GM19468 (cell line): Measurements from ENCODE around the gene BOLA2B.
"Not testable (repeated sequence)": the region's sequence is repeated elsewhere in the genome, so short reads cannot be mapped to it uniquely, and the experiment has no call there.

Source experiments
- ATAC-seq: cut with Tn5 transposase; IDR thresholded peaks from one replicate; pipeline ENCODE4 v1.9.1; 2021; ENCODE audit warnings: mild to moderate bottlenecking, moderate library complexity, moderate number of reproducible peaks; ENCODE audit not compliant: unreplicated experiment; ENCODE audit errors: extremely low read depth

Gene BOLA2B

GRCh38 chr16:30184891-30185682 lies 8.4 kb downstream of the BOLA2B start:
- ATAC-seq = no peak

GRCh38 chr16:30184096-30184890 lies 9.2 kb downstream of the BOLA2B start:
- ATAC-seq = no peak

GRCh38 chr16:30183233-30184095 lies 10.0 kb downstream of the BOLA2B start, which contains the start of gene CORO1A:
Gene CORO1A (plus strand): TSS chr16:30183602. CDS start chr16:30185210, 1,608 bp downstream.
- ATAC-seq = no peak

GRCh38 chr16:30180741-30181140 lies 12.7 kb downstream of the BOLA2B start:
- no peak for ATAC-seq

- no peak for ATAC-seq
Observed at GRCh38 chr16:30179931-30180330, 13.5 kb downstream of the BOLA2B start.

DNA sequence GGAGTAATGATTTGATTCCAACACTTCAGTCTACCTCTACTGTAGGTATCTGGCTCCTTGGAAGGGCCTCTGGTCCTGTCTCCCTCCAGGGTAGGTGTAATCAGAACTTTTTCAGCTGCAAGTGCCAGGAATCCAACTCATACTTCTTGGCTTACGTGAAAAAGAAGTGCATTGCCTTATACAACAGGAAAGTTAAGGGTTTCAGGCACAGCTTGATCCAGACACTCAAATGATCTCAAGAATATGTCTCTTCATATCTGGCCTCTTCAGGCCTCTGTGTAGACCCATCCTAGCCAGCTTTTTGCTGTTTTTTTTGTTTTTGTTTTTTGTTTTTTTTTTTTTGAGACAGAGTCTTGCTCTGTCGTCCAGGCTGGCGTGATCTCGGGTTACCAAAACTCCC lies 14.3 kb downstream of the BOLA2B start:
- ATAC-seq = no peak

- not testable (repeated sequence) for ATAC-seq
Observed at GRCh38 chr16:30176876-30177275, 16.6 kb downstream of the BOLA2B start.

GRCh38 chr16:30173054-30173453 lies 20.4 kb downstream of the BOLA2B start:
- ATAC-seq = no peak

- not testable (repeated sequence) for ATAC-seq
Observed at GRCh38 chr16:30170145-30170544, 23.3 kb downstream of the BOLA2B start.

- ATAC-seq = not testable (repeated sequence)
Observed at GRCh38 chr16:30169416-30169815, 24.1 kb downstream of the BOLA2B start.

DNA sequence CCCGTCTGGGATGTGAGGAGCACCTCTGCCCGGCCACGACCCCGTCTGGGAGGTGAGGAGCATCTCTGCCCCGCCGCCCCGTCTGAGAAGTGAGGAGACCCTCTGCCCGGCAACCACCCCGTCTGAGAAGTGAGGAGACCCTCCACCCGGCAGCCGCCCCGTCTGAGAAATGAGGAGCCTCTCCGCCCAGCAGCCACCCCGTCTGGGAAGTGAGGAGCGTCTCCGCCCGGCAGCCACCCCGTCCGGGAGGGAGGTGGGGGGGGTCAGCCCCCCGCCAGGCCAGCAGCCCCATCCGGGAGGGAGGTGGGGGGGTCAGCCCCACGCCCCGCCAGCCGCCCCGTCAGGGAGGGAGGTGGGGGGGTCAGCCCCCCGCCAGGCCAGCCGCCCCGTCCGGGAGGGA lies 24.7 kb downstream of the BOLA2B start:
- ATAC-seq = not testable (repeated sequence)

- no peak for ATAC-seq
Observed at GRCh38 chr16:30166202-30166902, 27.1 kb downstream of the BOLA2B start.

DNA sequence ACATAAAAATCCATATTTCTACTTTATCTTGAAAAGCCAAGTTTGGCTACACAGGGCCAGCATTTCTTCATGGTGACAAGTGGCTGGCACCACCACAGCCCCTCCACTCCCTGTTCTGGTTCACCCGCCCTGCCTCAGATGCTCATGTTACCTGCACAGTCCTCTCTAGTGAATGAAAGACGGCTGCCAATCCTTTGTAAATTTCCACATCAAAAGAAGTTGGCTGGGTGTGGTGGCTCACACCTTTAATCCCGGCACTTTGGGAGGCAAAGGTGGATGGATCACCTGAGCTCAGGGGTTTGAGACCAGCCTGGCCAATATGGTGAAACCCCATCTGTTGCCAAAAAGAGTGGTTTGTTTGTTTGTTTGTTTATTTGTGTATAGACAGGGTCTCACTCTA lies 29.9 kb downstream of the BOLA2B start:
- no peak for ATAC-seq

DNA sequence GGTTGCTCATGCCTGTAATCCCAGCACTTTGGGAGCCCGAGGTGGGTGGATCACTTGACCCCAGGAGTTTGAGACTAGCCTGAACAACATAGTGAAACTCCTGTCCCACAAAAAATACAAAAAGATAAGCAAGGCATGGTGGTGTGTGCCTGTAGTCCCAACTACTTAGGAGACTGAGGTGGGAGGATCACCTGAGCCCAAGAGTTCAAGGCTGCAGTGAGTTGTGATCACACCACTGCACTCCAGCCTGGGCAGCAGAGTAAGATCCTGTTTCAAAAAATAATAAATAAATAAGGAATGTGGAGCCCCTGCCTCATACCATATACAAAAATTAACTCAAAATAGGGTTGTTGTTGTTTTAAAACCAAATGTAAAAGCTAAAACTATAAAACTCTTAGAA lies 36.3 kb downstream of the BOLA2B start:
- no peak for ATAC-seq

- ATAC-seq = no peak
Observed at GRCh38 chr16:30155188-30155587, 38.3 kb downstream of the BOLA2B start.

- no peak for ATAC-seq
Observed at GRCh38 chr16:30152517-30152916, 40.9 kb downstream of the BOLA2B start.

DNA sequence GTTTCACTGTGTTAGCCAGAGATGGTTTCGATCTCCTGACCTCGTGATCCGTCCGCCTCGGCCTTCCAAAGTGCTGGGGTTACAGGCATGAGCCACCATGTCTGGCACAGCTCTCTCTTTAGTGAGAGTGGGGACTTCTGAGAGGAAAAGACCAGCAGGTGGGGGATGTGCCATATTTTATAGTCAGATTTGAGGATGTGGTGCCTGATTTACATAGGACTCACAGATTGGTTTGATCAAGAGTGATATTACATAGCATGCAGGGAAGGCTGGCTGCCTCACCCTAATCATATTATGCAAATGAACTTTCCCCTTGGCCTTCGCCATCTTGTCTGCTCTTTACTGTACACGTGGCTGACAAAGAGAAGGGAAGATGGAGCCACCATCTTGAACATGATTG lies 42.4 kb downstream of the BOLA2B start:
- ATAC-seq = no peak

GRCh38 chr16:30149250-30149930 lies 44.1 kb downstream of the BOLA2B start:
- ATAC-seq = no peak

DNA sequence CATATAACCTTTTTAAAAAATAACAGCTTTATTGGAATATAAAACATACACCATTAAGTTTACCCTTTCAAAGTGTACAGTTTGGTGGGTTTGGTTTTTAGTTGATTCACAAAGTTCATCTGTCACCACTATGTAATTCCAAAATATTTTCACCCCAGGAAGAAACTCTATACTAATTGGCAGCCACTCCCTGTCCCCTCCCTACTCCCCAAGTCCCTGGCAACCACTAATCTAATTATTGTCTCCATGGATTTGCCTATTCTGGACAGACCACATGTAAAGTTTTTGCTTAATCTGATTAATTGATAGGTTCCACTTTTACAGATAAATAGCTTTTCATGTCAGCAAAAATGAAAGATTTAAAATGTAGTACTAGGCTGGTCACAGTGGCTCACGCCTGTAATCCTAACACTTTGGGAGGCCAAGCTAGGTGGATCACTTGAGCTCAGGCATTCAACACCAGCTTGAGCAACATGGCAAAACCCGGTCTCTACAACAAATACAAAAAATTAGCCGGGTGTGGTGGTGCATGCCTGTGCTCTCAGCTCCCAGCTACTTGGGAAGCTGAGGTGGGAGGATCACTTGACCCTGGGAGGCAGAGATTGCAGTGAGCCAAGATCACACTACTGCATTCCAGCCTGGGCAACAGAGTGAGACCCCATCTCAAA lies 45.5 kb downstream of the BOLA2B start:
- ATAC-seq = no peak
